ENCODE measurements around the gene LRPPRC.

LRPPRC gene

DNA sequence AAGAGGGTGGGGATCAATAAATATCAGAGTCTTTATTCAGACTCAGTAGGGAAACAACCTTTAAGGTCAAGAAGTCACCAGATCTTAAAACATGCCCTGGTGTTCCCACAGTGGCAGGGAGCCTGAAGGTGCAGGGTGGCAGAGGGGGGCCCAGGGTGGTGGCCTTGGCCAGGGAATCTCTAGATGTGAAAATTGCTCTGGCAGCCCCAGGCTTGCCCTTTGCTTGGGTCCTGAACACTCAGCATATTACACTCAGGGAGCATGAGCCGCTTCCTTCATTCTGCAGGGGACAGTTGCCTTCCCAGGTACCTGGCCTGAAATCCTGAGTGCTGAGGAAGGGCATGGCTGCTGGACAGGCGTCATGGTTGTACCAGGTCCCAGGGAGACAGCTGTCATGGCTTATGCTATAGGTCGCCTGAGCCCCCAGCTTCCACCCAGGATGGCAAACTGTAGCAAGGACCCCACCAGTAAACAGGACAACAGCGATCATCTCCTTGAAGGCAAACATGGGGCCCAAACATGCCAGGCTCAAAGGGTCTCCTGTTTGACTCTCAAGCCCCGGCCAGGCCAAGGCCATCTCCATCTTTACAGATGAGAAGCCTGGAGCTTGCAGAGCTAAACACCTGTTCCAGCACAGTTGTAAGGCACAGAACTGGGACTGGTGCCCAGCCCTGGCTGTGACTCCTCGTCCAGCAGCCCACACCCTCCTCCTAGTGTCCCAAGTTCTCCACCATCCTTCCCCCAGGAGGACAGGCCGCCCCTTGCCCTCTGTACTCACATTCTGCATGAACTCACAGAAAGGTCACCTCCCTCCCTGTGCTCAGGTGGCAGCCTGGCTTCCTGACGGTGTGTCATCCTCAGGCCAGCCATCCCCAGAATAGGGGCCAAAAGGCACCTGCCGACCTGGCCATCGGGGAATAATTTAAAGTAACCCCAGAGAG, 142.4 kb downstream of the LRPPRC start:
- no peak for DNase-seq

DNA sequence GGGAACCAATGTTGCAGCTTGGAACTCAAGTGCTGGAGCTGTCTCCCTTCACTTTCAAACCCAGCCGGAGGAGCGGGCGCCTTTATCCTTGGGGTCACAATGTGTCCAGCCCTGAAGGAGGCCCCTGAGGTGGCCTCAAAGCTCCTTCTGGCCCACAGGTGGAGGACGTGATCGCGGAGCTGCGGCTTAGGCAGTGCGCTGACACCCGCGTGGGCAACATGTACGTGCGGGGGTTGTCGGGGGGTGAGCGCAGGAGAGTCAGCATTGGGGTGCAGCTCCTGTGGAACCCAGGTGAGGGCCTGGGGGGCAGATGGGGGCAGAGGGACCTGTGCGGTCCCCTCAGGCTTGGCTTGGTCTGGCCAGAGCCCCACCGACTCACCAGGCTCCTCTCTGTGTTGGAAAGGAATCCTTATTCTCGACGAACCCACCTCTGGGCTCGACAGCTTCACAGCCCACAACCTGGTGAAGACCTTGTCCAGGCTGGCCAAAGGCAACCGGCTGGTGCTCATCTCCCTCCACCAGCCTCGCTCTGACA, 143.5 kb downstream of the LRPPRC start:
- DNase-seq: no peak

DNA sequence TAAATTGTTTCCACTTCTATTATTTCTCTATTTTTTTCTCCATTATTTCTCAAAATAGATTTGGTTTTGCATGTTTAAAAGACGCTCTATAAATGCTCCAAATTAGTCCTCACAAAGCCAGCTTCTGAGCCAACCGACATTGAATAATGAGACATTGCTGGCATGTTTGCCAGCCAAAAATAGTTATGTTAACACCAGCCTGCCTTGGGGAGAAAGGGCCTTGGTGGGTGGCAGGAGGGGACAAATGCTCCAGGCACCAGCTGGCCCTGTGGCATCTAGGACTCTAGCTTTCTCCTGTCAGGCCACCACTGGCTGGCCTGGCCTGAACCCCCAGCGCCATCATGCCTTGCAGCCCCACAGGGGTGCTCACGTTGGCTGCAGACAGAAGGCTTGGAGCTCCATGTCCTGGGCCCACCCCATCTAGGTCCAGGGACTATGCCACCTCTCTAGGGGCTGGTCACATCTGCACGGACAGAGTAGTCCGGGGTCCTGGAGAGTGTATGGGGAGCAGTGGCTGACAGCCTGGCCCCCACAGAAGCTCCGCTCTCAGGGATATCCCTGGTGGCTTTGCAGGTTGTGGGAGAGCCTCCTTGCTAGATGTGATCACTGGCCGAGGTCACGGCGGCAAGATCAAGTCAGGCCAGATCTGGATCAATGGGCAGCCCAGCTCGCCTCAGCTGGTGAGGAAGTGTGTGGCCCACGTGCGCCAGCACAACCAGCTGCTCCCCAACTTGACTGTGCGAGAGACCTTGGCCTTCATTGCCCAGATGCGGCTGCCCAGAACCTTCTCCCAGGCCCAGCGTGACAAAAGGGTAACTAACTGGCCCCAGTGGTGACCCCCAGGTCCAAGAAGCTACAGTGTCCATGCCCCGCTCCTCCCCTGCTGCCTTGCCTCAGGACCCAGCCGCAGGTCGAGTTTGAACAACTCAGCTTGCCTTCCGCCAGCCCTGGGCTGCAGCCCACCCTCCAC, 144.5 kb downstream of the LRPPRC start:
- no peak for DNase-seq

- no peak for DNase-seq
These were observed 147.6 kb downstream of the LRPPRC start for GRCh38 chr2:43848214-43848613.

- no peak for DNase-seq
These were observed 149.5 kb downstream of the LRPPRC start for GRCh38 chr2:43846140-43846793.

GRCh38 chr2:43845181-43845580, 150.6 kb downstream of the LRPPRC start:
- DNase-seq: no peak

GRCh38 chr2:43842866-43843226, 152.9 kb downstream of the LRPPRC start:
- DNase-seq: no peak

GRCh38 chr2:43841949-43842865, 153.6 kb downstream of the LRPPRC start:
- DNase-seq: no peak

DNA sequence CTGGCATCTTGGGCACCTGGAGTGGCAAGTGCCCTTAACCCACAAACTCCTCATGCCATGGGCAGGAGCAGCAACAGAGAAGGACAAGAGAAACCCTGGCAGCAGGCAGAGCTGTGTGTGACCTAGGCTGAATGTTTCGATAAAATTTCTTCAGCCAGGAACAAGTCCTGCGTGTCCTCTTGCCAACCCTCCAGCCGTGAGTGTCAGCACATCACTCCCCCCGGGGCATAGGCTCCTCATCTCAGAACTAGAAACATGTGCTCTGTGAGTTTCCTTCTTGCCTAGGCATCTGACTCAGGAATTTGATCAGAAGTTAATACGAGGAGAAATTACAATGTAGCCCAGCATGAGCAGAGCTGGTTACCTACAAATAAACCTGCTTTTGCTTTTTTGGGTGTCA, 154.8 kb downstream of the LRPPRC start:
- DNase-seq: no peak

DNA sequence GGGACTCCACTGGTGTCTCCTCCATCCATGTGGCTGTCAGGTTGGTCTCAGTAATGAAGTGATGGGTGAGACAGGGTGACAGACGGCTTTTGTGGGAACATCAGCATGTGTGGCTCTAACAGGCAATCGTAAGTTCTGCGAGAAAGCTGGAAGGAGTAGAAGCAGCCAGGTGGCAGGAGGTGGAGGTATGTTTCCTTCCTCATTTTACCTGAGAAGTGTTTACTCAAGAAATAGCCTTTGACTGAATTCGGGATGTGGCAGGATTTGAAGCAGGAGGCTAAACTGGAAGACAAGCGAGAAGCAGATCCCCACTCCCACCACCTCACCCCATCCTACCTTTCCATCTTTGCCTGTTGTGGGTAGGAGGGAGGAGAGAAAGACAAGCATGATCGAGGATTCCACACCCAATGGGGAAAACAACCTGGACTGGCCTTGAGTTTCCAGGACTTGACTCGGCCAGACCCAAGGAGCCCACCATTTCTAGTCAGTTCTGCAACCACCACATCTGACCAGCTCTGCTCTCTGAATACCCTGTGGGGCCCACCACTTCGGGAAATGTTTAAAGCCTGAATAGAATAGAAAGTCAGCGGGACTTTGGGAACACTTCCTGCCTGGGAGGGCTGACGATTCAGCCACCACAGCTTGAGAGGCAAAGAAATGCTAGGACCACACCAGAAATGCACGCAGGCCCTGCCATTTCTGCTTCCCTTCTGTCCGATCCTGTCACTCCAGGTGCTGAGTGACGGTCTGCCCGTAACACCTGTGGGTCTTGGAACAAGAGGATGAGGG, 155.8 kb downstream of the LRPPRC start:
- DNase-seq: no peak

DNA sequence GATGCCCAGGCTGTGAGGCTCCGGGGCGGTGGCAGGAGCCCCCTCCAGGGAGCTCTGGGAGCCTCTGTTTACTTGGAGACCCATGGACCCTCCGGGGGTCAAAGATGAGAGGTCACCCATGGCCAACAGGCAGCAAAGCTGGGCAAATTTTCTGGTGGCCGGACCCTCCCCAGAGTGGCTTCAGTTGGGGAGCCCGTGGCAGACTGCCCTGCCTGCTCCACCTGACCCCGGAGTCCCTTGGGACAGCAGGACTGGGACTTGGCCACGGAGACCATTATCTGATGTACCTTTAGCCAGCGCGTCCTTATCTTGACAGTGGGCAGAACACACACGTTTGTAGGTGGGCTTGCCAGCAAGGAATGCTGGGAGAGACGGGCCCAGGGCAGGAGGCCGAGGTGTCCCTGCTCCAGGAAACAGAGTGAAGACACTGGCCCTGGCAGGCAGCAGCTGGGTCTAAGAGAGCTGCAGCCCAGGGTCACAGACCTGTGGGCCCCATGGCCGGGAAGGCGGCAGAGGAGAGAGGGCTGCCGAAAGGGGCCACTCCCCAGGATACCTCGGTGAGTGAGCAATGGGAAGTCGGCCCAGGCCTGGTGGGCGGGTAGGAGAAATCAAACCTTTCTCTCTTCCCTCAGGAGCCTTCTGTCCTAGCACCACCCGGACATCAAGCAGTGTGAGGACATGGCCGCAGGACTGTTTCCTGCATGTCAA, 157.1 kb downstream of the LRPPRC start, which contains the start of the genes ABCG5 and ABCG8:
Gene ABCG5, minus strand, starts transcription at position 280 of the 708 bp plus-strand sequence. Its CDS starts 160 bp downstream, at position 120.
Gene ABCG8, plus strand, starts transcription at position 412 of the 708 bp plus-strand sequence. Its CDS starts 83 bp downstream, at position 495.
- DNase-seq: no peak

- DNase-seq: no peak
These were observed 157.8 kb downstream of the LRPPRC start for GRCh38 chr2:43837831-43838559.

DNA sequence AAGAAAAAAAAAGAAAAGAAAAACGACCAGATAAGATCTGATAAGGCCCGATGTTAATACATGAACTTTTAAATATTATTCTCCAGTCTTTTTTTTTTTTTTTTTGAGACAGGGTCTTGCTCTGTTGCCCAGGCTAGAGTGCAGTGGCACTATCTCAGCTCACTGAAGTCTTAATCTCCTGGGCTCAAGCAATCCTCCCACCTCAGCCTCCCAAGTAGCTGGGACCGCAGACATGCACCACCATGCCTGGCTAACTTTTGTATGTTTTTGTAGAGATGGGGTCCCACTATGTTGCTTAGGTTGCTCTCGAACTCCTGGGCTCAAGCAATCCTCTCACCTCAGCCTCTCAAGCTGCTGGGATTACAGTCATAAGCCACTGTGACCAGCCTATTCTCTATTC, 158.8 kb downstream of the LRPPRC start:
- no peak for DNase-seq
